GM12878 (cell line): ENCODE measurements around the gene PTPN22. TPM values are rescaled to one million over a fixed set of nuclear protein-coding genes. Genes with fewer than 3 reads are reported as not detected.
A peak's percentile ranks its signal among the peaks of the same experiment; 100 is the strongest.

ENCODE experiments used
- ATAC-seq: fragments of 200-7000 bp; cut with Tn5 transposase; 3 replicates; pipeline ENCODE4 v1.9.1; 2020; ENCODE audit warnings: mild to moderate bottlenecking, moderate library complexity
- BruUV-seq: library from RNA; stranded (reverse); fragments of 400-500 nt; replicated peaks from 2 replicates; lab custom pipeline; 2021; lab: Mats Ljungman, UMichigan
- CTCF ChIA-PET: fragments of 300-600 bp; sonication (Branson Sonifier 250); formaldehyde crosslinking; extraction: SDS; loops from one replicate; lab custom pipeline; 2021; ENCODE audit warnings: inconsistent platforms; lab: Yijun Ruan, JAX
- POLR2A ChIA-PET: fragments of 350-600 bp; formaldehyde crosslinking; extraction: SDS; loops from one replicate; lab custom pipeline; 2021; ENCODE audit warnings: inconsistent platforms; lab: Charles Lee
- RAD21 ChIA-PET: fragments of 300-600 bp; sonication (Branson Sonifier 250); formaldehyde crosslinking; loops from one replicate; lab custom pipeline; 2023; ENCODE audit warnings: antibody characterized with exemption; ENCODE audit not compliant: unreplicated experiment; lab: Charles Lee
- SMC1A ChIA-PET: fragments of 300-600 bp; sonication (Branson Sonifier 250); formaldehyde crosslinking; loops from one replicate; lab custom pipeline; 2023; ENCODE audit not compliant: unreplicated experiment, uncharacterized antibody; lab: Charles Lee
- DNase-seq: peaks from one replicate; pipeline ENCODE4 v3.0.0-alpha.2; 2011; ENCODE audit warnings: low read depth, low spot score
- FAIRE-seq: peaks from 3 replicates; lab custom pipeline; 2011; peaks lifted over from hg19 to GRCh38; lab: Jason Lieb, UNC
- H2AFZ ChIP-seq: 2 replicates; pipeline ENCODE4 v1.6.0; 2011; ENCODE audit warnings: low read depth, low read length, control low read depth; ENCODE audit not compliant: control insufficient read depth
- H3K27ac ChIP-seq: 2 replicates; pipeline ENCODE4 v1.5.1; 2011; ENCODE audit warnings: control low read depth; ENCODE audit not compliant: control insufficient read depth, insufficient read depth
- H3K27me3 ChIP-seq, 2 experiments: replicated peaks in 1 of 2; 2 replicates each; pipeline versions ENCODE4 v1.6.0 to v1.6.1; 2011; ENCODE audit warnings: low read length in 1 of 2; ENCODE audit not compliant: control insufficient read depth in 2 of 2, insufficient read depth in 2 of 2
- H3K36me3 ChIP-seq, 2 experiments: 2 replicates each; pipeline ENCODE4 v1.5.1; 2011; ENCODE audit warnings: low read length in 1 of 2; ENCODE audit not compliant: control insufficient read depth in 2 of 2, insufficient read depth in 2 of 2
- H3K4me1 ChIP-seq: 2 replicates; pipeline ENCODE4 v1.6.1; 2011; ENCODE audit warnings: mild to moderate bottlenecking, low read length, moderate library complexity, mixed read lengths; ENCODE audit not compliant: control insufficient read depth, insufficient read depth
- H3K4me2 ChIP-seq: 2 replicates; pipeline ENCODE4 v1.6.0; 2011; ENCODE audit warnings: control low read depth; ENCODE audit not compliant: control insufficient read depth, insufficient read depth
- H3K4me3 ChIP-seq: fragments of 200-600 bp; sonication (generic); 2 replicates; pipeline ENCODE4 v1.5.1; 2016
- H3K79me2 ChIP-seq: 2 replicates; pipeline ENCODE4 v1.6.0; 2011; ENCODE audit warnings: low read length; ENCODE audit not compliant: control insufficient read depth, insufficient read depth
- H3K9ac ChIP-seq: 2 replicates; pipeline ENCODE4 v1.8.0; 2011; ENCODE audit warnings: low read length, control low read depth, mixed read lengths; ENCODE audit not compliant: control insufficient read depth, insufficient read depth
- H3K9me3 ChIP-seq: replicated peaks from 3 replicates; pipeline ENCODE4 v1.5.1; 2011; ENCODE audit warnings: mild to moderate bottlenecking, low read length; ENCODE audit not compliant: control insufficient read depth, insufficient read depth
- H4K20me1 ChIP-seq: 2 replicates; pipeline ENCODE4 v1.6.0; 2011; ENCODE audit not compliant: control insufficient read depth, insufficient read depth
- CBFB ChIP-seq: IDR thresholded peaks from 2 replicates; pipeline ENCODE4 v1.6.1; 2016; ENCODE audit warnings: antibody characterized with exemption, low read depth
- CTCF ChIP-seq, 3 experiments: IDR thresholded peaks in 2 of 3; conservative IDR thresholded peaks in 1 of 3; 2 replicates each; pipeline ENCODE4 v1.5.1; 2011; ENCODE audit warnings: low read depth in 3 of 3, low read length in 3 of 3, mild to moderate bottlenecking in 3 of 3, control low read depth in 2 of 3, moderate library complexity in 2 of 3, inconsistent platforms in 1 of 3, mixed read lengths in 1 of 3; ENCODE audit not compliant: control insufficient read depth in 2 of 3, insufficient read depth in 1 of 3; ENCODE audit errors: extremely low read depth in 1 of 3
- GABPA ChIP-seq: IDR thresholded peaks from 2 replicates; pipeline ENCODE4 v1.6.1; 2014; ENCODE audit warnings: antibody characterized with exemption, low read depth, mild to moderate bottlenecking, inconsistent platforms
- GATAD2B ChIP-seq: fragments of 450-650 bp; conservative IDR thresholded peaks from 2 replicates; pipeline ENCODE4 v1.6.1; 2017; ENCODE audit warnings: low read depth, mild to moderate bottlenecking, moderate library complexity
- HDAC2 ChIP-seq: fragments of 200-600 bp; sonication (generic); IDR thresholded peaks from 2 replicates; pipeline ENCODE4 v1.6.1; 2017
- MEF2B ChIP-seq: fragments of 450-650 bp; IDR thresholded peaks from 2 replicates; pipeline ENCODE4 v1.6.1; 2018; ENCODE audit warnings: mild to moderate bottlenecking, moderate library complexity; ENCODE audit not compliant: partially characterized antibody, poor library complexity, severe bottlenecking
- MXI1 ChIP-seq: fragments of 150-350 bp; IDR thresholded peaks from 2 replicates; pipeline ENCODE4 v1.6.1; 2011; ENCODE audit warnings: low read depth, mild to moderate bottlenecking, inconsistent platforms, low read length, improper control_type of control experiment
- RELB ChIP-seq: fragments of 450-650 bp; IDR thresholded peaks from 2 replicates; pipeline ENCODE4 v1.6.1; 2017; ENCODE audit warnings: low read depth, mild to moderate bottlenecking, moderate library complexity
- SMARCA5 ChIP-seq: fragments of 450-650 bp; IDR thresholded peaks from 2 replicates; pipeline ENCODE4 v1.6.1; 2017; ENCODE audit warnings: mild to moderate bottlenecking
- ZBTB11 ChIP-seq: fragments of 450-650 bp; formaldehyde crosslinking; IDR thresholded peaks from 2 replicates; pipeline ENCODE4 v1.5.0; 2022; ENCODE audit warnings: mild to moderate bottlenecking, missing genetic modification characterization
- ZNF274 ChIP-seq: IDR thresholded peaks from one replicate; pipeline ENCODE4 v1.8.0; 2011; ENCODE audit not compliant: insufficient read length, insufficient read depth
- WGBS: methylation state at CpG from one replicate; pipeline ENCODE4 v1.1.6; 2016; ENCODE audit warnings: low lambda C conversion rate; ENCODE audit not compliant: insufficient replicate concordance, insufficient coverage; ENCODE audit errors: missing lambda C conversion rate; 5-methylcytosine and 5-hydroxymethylcytosine counted together
- in situ Hi-C: fragments of 300-500 bp; cut with MboI; formaldehyde crosslinking; loops from 9 replicates; pipeline ENCODE4 v1.14.3; 2018; ENCODE audit warnings: mixed read lengths
- intact Hi-C: fragments of 100-400 bp; cut with micrococcal nuclease; formaldehyde crosslinking; loops from one replicate; pipeline ENCODE4 v1.14.2; 2022; ENCODE audit not compliant: unreplicated experiment
- polyA plus RNA-seq, 11 experiments: library from polyadenylated mRNA; depleted of rRNA in 4 of 11; unstranded in 6 of 11; stranded (reverse) in 5 of 11; fragments of >200 nt; fragmentation: Nextera tagmentation in 4 of 11; fragmentation: Illumina TruSeq in 1 of 11; extraction: Ambion mirVana in 4 of 11; extraction: Trizol in 1 of 11; gene quantifications; 1 replicate in 1 of 11; 2 replicates in 10 of 11; pipeline versions ENCODE4 v1.2.1 to v1.2.3, GENCODE V29; 2011 to 2016; ENCODE audit warnings: inconsistent platforms in 2 of 11, missing spikeins in 2 of 11, low read depth in 1 of 11
- total RNA-seq, 4 experiments: library from RNA; depleted of rRNA in 3 of 4; stranded (reverse); fragments of >200 nt in 3 of 4; fragmentation: Illumina TruSeq in 1 of 4; extraction: Trizol in 1 of 4; gene quantifications; 2 replicates each; pipeline versions ENCODE4 v1.2.1 to v1.2.3, GENCODE V29; 2013 to 2021

Gene PTPN22
- total and polyA plus RNA-seq, 10 of the 15 experiments (the other 5 are each of a cell fraction or from before 2014, with no cell fraction given): 22.8 to 65.1 (median 44.9) TPM

DNA sequence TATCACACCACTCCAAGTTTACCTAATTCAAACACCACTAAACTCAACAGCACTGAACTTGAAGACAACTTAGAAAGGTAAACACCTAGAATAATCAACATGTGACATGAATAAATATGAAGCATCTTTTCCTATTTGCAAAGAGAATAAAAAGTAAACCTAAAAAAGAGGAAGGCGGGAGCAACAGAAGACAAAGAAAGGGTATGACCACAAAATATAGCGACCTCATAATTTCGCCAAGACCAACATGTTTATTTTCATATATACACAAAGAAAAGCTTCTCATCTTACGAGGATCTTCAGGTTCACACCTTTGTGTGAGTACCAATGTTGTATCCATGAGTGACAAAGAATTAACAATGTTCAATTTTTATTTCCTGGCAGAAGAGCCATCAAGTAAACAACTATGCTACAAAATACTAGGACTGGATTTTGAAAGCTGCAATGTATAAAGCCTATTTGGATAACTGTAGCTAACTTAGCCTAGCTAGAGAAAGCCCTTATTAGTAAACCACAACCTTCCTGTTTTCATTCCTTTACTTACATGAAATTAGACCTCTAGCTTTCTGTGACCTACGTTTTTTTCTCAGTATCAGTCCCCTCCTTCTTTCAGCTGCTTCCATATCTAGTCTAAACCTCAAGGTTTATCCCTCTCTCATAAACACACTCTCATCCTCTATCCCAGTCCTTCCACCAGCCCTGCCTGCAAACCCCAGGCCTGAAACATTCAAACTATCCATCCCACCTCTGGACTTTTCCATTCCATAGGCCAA, 91.0 kb downstream of the PTPN22 start (continued):
- TF ChIP-seq RELB (0 out of 2 replicates have a peak, but pooled peaks have one; percentile 46), ZNF274 (no peak), GATAD2B (no peak), HDAC2 (no peak), MXI1 (no peak), CBFB (peak; percentile 26; the same call in 1 of the 2 replicates), MEF2B (no peak)

DNA sequence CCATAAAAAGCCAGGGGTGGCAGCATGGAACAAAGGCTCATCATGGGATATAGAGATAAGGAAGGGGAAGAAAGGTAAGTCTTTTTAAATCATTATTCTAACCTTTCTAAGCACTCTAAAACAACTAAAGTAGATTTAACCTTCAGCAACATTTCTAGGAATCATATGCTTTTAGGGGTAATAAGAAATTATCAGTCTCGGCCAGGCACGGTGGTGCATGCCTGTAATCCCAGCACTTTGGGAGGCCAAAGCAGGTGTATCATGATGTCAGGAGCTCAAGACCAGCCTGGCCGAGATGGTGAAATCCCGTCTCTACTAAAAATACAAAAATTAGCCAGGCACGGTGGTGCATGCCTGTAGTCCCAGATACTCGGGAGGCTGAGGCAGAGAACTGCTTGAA, 92.0 kb downstream of the PTPN22 start:
- ChIA-PET RAD21 (no interaction called here), POLR2A (interaction anchor here (1.0 to 2.8 kb wide), 2 partner anchors 20 to 23 kb away, joined by 3 to 20 read pairs; partner anchors contain the start of gene PHTF1), SMC1A (interaction anchor here (1.4 kb wide), 1 partner anchor 17 kb away, joined by 6 read pairs; no protein-coding TSS in a partner anchor), CTCF (no interaction called here)
- no peak for FAIRE-seq
- Histone ChIP-seq H3K4me3 (no peak overlapping the region), H3K27ac (no peak overlapping the region), H4K20me1 (no peaks in the 10 kb centered on the region), H3K4me1 (peaks cover 34% of the 10 kb centered on the region), H3K79me2 (peaks cover 53% of the 10 kb centered on the region), H3K9me3 (no peaks in the 10 kb centered on the region), H3K36me3 (peaks cover 1 to 11% of the 10 kb centered on the region in 2 experiments; a peak in 3 of 4 replicates), H2AFZ (no peak overlapping the region), H3K4me2 (no peak overlapping the region), H3K27me3 (no peaks in the 10 kb centered on the region), H3K9ac (no peak overlapping the region)
- DNase-seq: no peak
- in situ Hi-C loops (no loop called here), intact Hi-C loops (no loop called here)
- no peak for ATAC-seq
- no TSS peak for BruUV-seq
- WGBS: 89% methylated on average over 6 of the region's 6 CpGs
- TF ChIP-seq CTCF (IDR thresholded peaks at IDR 0.05 in 2 of 3, conservative IDR thresholded peaks at IDR 0.05 in 1 of 3; ENCODE audit: control insufficient read depth in 2 of 3, extremely low read depth in 1 of 3, insufficient read depth in 1 of 3, low read depth in 3 of 3, low read length in 3 of 3): no peak
- no peak for TF ChIP-seq SMARCA5
- TF ChIP-seq ZBTB11: no peak
- no peak for TF ChIP-seq GABPA
